Measurements from ENCODE around the gene UBE2D3. TPM values are rescaled to one million over a fixed set of nuclear protein-coding genes. Genes with fewer than 3 reads are reported as not detected.

The UBE2D3 gene
- total RNA-seq, 2 donors from 2014 or later, result 318 to 370 TPM

DNA sequence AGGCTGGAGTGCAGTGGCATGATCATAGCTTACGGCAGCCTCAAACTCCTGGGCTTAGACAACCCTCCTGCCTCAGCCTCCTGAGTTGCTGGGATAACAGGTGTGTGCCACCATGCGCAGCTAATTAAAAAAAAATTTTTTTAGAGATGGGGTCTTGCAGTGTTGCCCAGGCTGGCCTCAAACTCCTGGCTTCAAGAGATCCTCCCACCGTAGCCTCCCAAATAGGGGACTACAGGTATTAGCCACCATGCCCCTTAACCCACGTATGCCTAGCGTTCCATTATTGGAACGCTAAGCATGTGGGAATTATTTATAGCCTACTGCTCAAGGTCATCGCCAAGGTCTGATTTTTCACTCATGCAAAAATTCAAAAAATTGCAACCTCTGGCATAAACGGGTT lies 20.3 kb upstream of the UBE2D3 start:
- no peak overlapping the region for H3K4me3 ChIP-seq
- no peak for DNase-seq (ENCODE audit: low spot score)
- whole genome bisulfite sequencing, result 97% methylated on average over 8 of the region's 8 CpGs
- H3K9me3 ChIP-seq, result no peaks in the 10 kb centered on the region
- TF ChIP-seq, protein P1, sequence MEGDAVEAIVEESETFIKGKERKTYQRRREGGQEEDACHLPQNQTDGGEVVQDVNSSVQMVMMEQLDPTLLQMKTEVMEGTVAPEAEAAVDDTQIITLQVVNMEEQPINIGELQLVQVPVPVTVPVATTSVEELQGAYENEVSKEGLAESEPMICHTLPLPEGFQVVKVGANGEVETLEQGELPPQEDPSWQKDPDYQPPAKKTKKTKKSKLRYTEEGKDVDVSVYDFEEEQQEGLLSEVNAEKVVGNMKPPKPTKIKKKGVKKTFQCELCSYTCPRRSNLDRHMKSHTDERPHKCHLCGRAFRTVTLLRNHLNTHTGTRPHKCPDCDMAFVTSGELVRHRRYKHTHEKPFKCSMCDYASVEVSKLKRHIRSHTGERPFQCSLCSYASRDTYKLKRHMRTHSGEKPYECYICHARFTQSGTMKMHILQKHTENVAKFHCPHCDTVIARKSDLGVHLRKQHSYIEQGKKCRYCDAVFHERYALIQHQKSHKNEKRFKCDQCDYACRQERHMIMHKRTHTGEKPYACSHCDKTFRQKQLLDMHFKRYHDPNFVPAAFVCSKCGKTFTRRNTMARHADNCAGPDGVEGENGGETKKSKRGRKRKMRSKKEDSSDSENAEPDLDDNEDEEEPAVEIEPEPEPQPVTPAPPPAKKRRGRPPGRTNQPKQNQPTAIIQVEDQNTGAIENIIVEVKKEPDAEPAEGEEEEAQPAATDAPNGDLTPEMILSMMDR (IDR thresholded peaks at IDR 0.05), result no peak
- TF ChIP-seq POLR2AphosphoS5 (IDR thresholded peaks at IDR 0.05) (no peak), POLR2A (IDR thresholded peaks at IDR 0.05) (no peak)
- H3K27me3 ChIP-seq (replicated peaks; ENCODE audit: insufficient read depth), result no peaks in the 10 kb centered on the region
- H3K36me3 ChIP-seq, result no peaks in the 10 kb centered on the region
- no peak overlapping the region for H3K27ac ChIP-seq
- H3K4me1 ChIP-seq (replicated peaks), result no peaks in the 10 kb centered on the region
- intact Hi-C loops (cut with DNase I), result no loop called here

DNA sequence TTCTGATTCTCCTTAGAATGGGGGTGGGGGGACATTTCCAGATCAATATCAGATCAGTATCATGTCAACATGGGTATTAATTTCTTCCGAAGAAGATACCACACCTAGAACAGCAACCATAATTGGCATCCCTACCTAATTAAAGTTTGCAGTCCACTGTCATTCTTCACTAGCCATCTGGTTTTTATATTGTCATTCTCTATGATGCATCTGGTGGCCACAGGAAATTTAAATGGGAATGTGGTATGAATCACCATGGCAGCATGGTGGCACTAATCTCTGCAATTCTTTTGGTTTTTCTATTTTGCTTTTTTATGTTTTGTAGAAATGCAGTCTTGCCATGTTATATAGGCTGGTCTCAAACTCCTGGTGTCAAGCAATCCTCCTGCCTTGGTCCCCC lies 16.6 kb upstream of the UBE2D3 start:
- intact Hi-C loops (cut with DNase I), result no loop called here
- no peak for DNase-seq (ENCODE audit: low spot score)
- no peaks in the 10 kb centered on the region for H3K36me3 ChIP-seq
- H3K9me3 ChIP-seq, result no peaks in the 10 kb centered on the region
- WGBS, result 97% methylated on average over 1 of the region's 1 CpG
- TF ChIP-seq POLR2AphosphoS5 (IDR thresholded peaks at IDR 0.05), result no peak
- TF ChIP-seq, protein P1 (IDR thresholded peaks at IDR 0.05), result no peak
- no peak for TF ChIP-seq POLR2A (IDR thresholded peaks at IDR 0.05)
- no peaks in the 10 kb centered on the region for H3K27me3 ChIP-seq (replicated peaks; ENCODE audit: insufficient read depth)
- H3K4me3 ChIP-seq, result no peak overlapping the region
- H3K4me1 ChIP-seq (replicated peaks), result no peaks in the 10 kb centered on the region
- no peak overlapping the region for H3K27ac ChIP-seq

DNA sequence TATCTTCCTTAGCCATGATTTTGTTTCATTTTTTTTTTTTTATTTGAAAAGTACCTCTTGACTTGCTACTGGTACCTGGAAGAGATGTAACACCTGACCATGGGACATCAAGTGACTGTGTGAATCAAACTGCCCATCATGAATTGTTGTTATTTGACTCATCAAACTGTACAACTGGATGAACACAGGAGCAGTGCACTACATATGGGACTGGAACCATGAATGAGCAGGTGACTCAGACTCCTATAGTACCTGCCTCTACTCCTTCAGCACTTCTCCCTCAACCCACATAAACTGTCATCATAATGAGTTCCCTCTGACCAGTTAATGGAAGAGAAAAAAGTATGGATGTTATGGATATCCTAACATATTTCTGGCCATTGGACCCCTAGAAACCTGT lies 15.9 kb upstream of the UBE2D3 start:
- Histone ChIP-seq H3K4me1 (replicated peaks) (no peaks in the 10 kb centered on the region), H3K27ac (no peak overlapping the region), H3K36me3 (no peaks in the 10 kb centered on the region), H3K9me3 (no peaks in the 10 kb centered on the region), H3K4me3 (no peak overlapping the region), H3K27me3 (replicated peaks; ENCODE audit: insufficient read depth) (no peaks in the 10 kb centered on the region)
- TF ChIP-seq, protein P1 (IDR thresholded peaks at IDR 0.05), result no peak
- intact Hi-C loops (cut with DNase I), result no loop called here
- no peak for DNase-seq (ENCODE audit: low spot score)

DNA sequence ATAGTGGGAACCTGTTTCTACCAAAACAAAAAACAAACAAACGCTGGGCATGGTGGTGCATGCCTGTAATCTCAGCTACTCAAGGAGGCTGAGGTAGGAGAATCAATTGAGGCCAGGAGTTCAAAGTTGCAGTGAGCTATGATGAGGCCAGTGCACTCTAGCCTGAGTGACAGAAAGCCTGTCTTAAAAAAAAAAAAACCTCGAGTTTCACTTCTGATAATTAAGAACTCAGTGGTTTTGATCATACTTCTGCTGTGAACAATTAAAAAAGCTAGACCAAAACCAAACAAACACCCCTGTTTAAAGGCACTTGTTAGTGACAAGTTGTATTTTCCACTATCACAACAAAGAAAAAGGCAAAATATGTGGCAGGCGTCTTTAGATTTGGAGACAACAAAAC lies 15.0 kb upstream of the UBE2D3 start:
- H3K27ac ChIP-seq, result no peak overlapping the region
- H3K4me1 ChIP-seq (replicated peaks), result no peaks in the 10 kb centered on the region
- WGBS, result 83% methylated on average over 3 of the region's 3 CpGs
- no peak for DNase-seq (ENCODE audit: low spot score)
- TF ChIP-seq, protein P1 (IDR thresholded peaks at IDR 0.05), result no peak
- no peak for TF ChIP-seq POLR2AphosphoS5 (IDR thresholded peaks at IDR 0.05)
- no peak for TF ChIP-seq POLR2A (IDR thresholded peaks at IDR 0.05)
- H3K36me3 ChIP-seq, result no peaks in the 10 kb centered on the region
- H3K9me3 ChIP-seq, result no peaks in the 10 kb centered on the region
- H3K27me3 ChIP-seq (replicated peaks; ENCODE audit: insufficient read depth), result no peaks in the 10 kb centered on the region
- H3K4me3 ChIP-seq, result no peak overlapping the region
- intact Hi-C loops (cut with DNase I), result no loop called here

DNA sequence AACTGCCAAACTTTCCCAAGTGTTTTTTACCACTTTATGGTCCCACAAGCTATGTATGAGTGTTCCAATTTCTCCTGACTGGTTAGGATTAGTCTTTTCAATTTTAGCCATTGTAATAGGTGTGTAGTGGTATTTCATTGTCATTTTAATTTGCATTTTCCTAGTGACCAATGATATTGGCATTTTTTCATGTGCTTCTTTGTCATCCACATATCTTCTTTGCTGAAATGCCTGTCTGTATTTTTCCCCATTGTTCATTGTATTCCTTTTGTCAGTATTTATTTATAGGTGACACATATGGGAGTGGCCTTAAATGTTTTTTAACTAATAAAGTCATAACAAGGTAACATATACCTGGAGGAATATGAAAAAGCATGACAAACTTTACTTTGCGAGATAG lies 9.2 kb upstream of the UBE2D3 start:
- TF ChIP-seq POLR2AphosphoS5 (IDR thresholded peaks at IDR 0.05), result no peak
- TF ChIP-seq, protein P1 (IDR thresholded peaks at IDR 0.05), result no peak
- no peak for TF ChIP-seq POLR2A (IDR thresholded peaks at IDR 0.05)
- Histone ChIP-seq H3K36me3 (no peaks in the 10 kb centered on the region), H3K4me3 (no peak overlapping the region), H3K27ac (no peak overlapping the region), H3K4me1 (replicated peaks) (no peaks in the 10 kb centered on the region), H3K27me3 (replicated peaks; ENCODE audit: insufficient read depth) (no peaks in the 10 kb centered on the region), H3K9me3 (no peaks in the 10 kb centered on the region)
- DNase-seq (ENCODE audit: low spot score), result no peak
- 95% methylated on average over 1 of the region's 1 CpG for WGBS
- intact Hi-C loops (cut with DNase I), result no loop called here
